Activated naive CD8-positive, alpha-beta T cell treated with anti-CD3 and anti-CD28 coated beads, Interleukin-2, amount 50 U/mL, for 24 hours (primary cell): Measurements from ENCODE around the gene EPB41L4A.
A peak's percentile ranks its signal among the peaks of the same experiment; 100 is the strongest.

Experiments used
- ATAC-seq: fragments of 150-1000 bp; cut with Tn5 transposase; one replicate; pipeline ENCODE4 v1.10.0; 2021
- DNase-seq: peaks from one replicate; pipeline ENCODE4 v3.0.0; 2021
- H3K27ac Mint-ChIP-seq: one replicate; pipeline ENCODE4 v1.8.0; 2021; ENCODE audit warnings: mild to moderate bottlenecking, mixed read lengths
- H3K27me3 Mint-ChIP-seq: one replicate; pipeline ENCODE4 v1.8.0; 2021; ENCODE audit warnings: mixed read lengths
- H3K36me3 Mint-ChIP-seq: one replicate; pipeline ENCODE4 v1.8.0; 2021; ENCODE audit warnings: low read depth, mixed read lengths
- H3K4me1 Mint-ChIP-seq: one replicate; pipeline ENCODE4 v1.8.0; 2021; ENCODE audit warnings: mixed read lengths
- H3K4me3 Mint-ChIP-seq: one replicate; pipeline ENCODE4 v1.8.0; 2021; ENCODE audit warnings: mild to moderate bottlenecking, moderate library complexity, mixed read lengths
- H3K9me3 Mint-ChIP-seq: one replicate; pipeline ENCODE4 v1.8.0; 2021; ENCODE audit warnings: mixed read lengths

Gene EPB41L4A

GRCh38 chr5:112355058-112355685 is 63.9 kb downstream of the EPB41L4A start:
- no peak overlapping the region for H3K4me3 Mint-ChIP-seq
- H3K9me3 Mint-ChIP-seq = no peaks in the 10 kb centered on the region

GRCh38 chr5:112353678-112354077 is 65.4 kb downstream of the EPB41L4A start:
- no peaks in the 10 kb centered on the region for H3K9me3 Mint-ChIP-seq
- no peaks in the 10 kb centered on the region for H3K36me3 Mint-ChIP-seq
- H3K27ac Mint-ChIP-seq = no peak overlapping the region
- H3K4me1 Mint-ChIP-seq = no peaks in the 10 kb centered on the region
- ATAC-seq = no peak
- no peak overlapping the region for H3K4me3 Mint-ChIP-seq
- H3K27me3 Mint-ChIP-seq = peaks cover 4% of the 10 kb centered on the region
- DNase-seq = no peak

More at GRCh38 chr5:112355058-112355685, 63.9 kb downstream of the EPB41L4A start:
- DNase-seq (no peak), ATAC-seq (no peak)
- H3K36me3 Mint-ChIP-seq = no peaks in the 10 kb centered on the region
- H3K27ac Mint-ChIP-seq = no peak overlapping the region
- peaks cover 4% of the 10 kb centered on the region for H3K27me3 Mint-ChIP-seq
- no peaks in the 10 kb centered on the region for H3K4me1 Mint-ChIP-seq

DNA sequence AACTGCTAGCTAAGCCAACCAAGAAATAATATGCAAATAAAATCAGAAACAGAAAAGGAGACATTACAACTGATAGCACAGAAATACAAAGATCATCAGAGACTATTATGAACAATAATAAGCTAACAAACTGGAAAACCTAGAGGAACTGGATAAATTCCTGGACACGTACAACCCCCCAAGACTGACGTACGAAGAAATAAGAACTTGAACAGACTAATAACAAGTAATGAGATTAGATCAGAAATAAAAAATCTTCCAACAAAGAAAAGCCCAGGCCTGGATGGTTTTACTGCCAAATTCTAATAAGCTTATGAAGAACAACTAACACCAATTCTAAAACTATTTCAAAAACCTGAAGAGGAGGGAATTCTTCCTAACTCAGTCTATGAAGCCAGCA is 67.9 kb downstream of the EPB41L4A start:
- peaks cover 4% of the 10 kb centered on the region for H3K27me3 Mint-ChIP-seq
- H3K27ac Mint-ChIP-seq = no peak overlapping the region
- no peak for ATAC-seq
- no peaks in the 10 kb centered on the region for H3K4me1 Mint-ChIP-seq
- H3K4me3 Mint-ChIP-seq = no peak overlapping the region
- no peak for DNase-seq
- no peaks in the 10 kb centered on the region for H3K9me3 Mint-ChIP-seq
- no peaks in the 10 kb centered on the region for H3K36me3 Mint-ChIP-seq

- no peaks in the 10 kb centered on the region for H3K36me3 Mint-ChIP-seq
Measured at GRCh38 chr5:112350626-112351025, 68.5 kb downstream of the EPB41L4A start.

GRCh38 chr5:112349371-112349770 is 69.7 kb downstream of the EPB41L4A start:
- no peak for DNase-seq
- no peaks in the 10 kb centered on the region for H3K9me3 Mint-ChIP-seq
- no peaks in the 10 kb centered on the region for H3K36me3 Mint-ChIP-seq
- ATAC-seq = no peak
- H3K27me3 Mint-ChIP-seq = peaks cover 2% of the 10 kb centered on the region
- H3K27ac Mint-ChIP-seq = no peak overlapping the region
- no peaks in the 10 kb centered on the region for H3K4me1 Mint-ChIP-seq
- H3K4me3 Mint-ChIP-seq = no peak overlapping the region

More at GRCh38 chr5:112350626-112351025, 68.5 kb downstream of the EPB41L4A start:
- Mint-ChIP-seq H3K27ac (no peak overlapping the region), H3K4me1 (no peaks in the 10 kb centered on the region), H3K4me3 (no peak overlapping the region), H3K9me3 (no peaks in the 10 kb centered on the region), H3K27me3 (peaks cover 4% of the 10 kb centered on the region)
- no peak for DNase-seq
- no peak for ATAC-seq

DNA sequence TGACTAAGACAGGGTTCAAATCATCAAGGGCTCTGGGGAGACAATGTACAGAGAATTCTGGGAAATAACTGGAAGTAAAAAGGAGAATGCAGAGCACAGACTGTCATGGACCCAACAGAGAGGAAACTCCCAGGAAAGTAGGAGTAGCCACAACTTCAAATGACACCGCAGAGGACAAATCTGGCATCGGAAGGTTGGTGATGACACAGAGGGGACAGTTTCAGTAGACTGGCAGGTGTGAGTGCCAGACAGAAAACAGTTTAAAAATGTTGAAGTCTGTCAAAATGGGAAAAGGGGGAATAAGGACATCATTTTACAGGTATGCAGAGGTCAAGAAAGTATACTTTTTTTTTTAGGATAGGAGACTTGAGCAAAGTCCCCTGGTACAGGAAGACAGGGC is 70.2 kb downstream of the EPB41L4A start:
- Mint-ChIP-seq H3K4me1 (no peaks in the 10 kb centered on the region), H3K4me3 (no peak overlapping the region), H3K27ac (no peak overlapping the region), H3K36me3 (no peaks in the 10 kb centered on the region), H3K9me3 (no peaks in the 10 kb centered on the region), H3K27me3 (peaks cover 2% of the 10 kb centered on the region)
- no peak for ATAC-seq
- no peak for DNase-seq

GRCh38 chr5:112348387-112348786 is 70.7 kb downstream of the EPB41L4A start:
- no peaks in the 10 kb centered on the region for H3K4me1 Mint-ChIP-seq
- no peak overlapping the region for H3K27ac Mint-ChIP-seq
- no peak overlapping the region for H3K4me3 Mint-ChIP-seq
- no peaks in the 10 kb centered on the region for H3K36me3 Mint-ChIP-seq
- no peak for DNase-seq
- peaks cover 2% of the 10 kb centered on the region for H3K27me3 Mint-ChIP-seq
- ATAC-seq = no peak
- H3K9me3 Mint-ChIP-seq = no peaks in the 10 kb centered on the region

GRCh38 chr5:112346411-112347044 is 72.5 kb downstream of the EPB41L4A start:
- H3K36me3 Mint-ChIP-seq = no peaks in the 10 kb centered on the region
- ATAC-seq = no peak
- H3K27ac Mint-ChIP-seq = no peak overlapping the region
- no peaks in the 10 kb centered on the region for H3K4me1 Mint-ChIP-seq
- no peak overlapping the region for H3K4me3 Mint-ChIP-seq
- H3K27me3 Mint-ChIP-seq = no peaks in the 10 kb centered on the region
- H3K9me3 Mint-ChIP-seq = no peaks in the 10 kb centered on the region
- DNase-seq = no peak

DNA sequence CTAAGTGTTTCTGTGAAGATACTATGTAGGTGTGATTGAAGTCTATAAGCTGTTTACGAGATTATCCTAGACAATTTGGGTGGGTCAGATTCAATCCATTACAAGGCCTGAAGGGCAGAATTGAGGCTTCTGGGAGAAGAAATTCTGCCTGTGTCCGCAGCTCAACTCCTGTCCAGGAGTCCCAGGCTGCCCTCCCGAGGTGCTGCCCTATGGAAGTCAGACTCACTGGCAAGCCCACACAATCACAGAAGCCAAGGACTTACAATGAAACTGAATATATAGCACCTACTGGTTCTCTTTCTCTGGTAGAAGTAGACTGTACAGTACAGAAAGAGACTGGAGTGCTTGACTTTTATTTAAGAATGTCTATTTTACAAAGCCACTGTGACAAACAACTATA is 74.5 kb downstream of the EPB41L4A start:
- Mint-ChIP-seq H3K9me3 (no peaks in the 10 kb centered on the region), H3K4me1 (no peaks in the 10 kb centered on the region), H3K27me3 (no peaks in the 10 kb centered on the region), H3K36me3 (no peaks in the 10 kb centered on the region), H3K27ac (no peak overlapping the region), H3K4me3 (no peak overlapping the region)
- DNase-seq (no peak), ATAC-seq (no peak)

DNA sequence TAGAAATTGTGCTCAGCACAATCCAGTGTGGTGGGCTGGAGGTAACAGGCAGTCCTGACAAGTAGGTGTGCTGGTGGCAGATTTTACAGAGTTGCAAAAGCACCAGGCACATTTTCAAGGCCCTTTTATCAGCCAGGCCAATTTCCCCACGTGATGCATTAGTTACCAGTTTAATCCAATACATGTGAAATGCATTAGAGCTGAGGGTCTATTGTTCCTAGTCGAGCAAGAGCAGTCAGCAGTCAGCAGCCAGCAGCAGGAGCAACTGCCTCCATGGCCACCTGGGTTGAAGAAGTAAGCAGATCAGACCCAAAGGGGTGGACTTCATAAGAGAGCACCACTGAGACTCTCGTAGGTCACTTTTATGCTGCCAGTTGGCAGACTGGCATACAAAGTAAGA is 76.7 kb downstream of the EPB41L4A start:
- H3K9me3 Mint-ChIP-seq = no peaks in the 10 kb centered on the region
- H3K4me1 Mint-ChIP-seq = no peaks in the 10 kb centered on the region
- DNase-seq = no peak
- no peak overlapping the region for H3K27ac Mint-ChIP-seq
- no peaks in the 10 kb centered on the region for H3K36me3 Mint-ChIP-seq
- ATAC-seq = no peak
- H3K4me3 Mint-ChIP-seq = no peak overlapping the region
- peaks cover 4% of the 10 kb centered on the region for H3K27me3 Mint-ChIP-seq

DNA sequence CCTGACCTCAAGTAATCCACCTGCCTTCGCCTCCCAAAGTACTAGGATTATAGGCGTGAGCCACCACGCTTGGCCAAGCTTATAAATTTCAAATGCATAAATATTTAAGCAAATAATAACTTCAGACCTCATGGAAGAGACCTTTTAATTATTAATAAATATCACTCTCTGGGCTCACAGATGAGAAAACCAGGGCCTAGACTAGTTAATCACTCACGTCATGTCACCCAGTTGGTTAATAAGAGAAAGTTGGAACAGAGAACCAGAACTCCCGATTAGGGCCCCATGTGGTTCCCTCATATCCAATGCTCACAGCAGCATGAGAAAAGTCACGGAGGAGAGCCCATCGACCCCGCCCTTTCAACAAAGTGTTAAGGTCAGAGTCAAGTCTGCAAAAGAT is 79.3 kb downstream of the EPB41L4A start:
- H3K27me3 Mint-ChIP-seq = peaks cover 4% of the 10 kb centered on the region
- no peaks in the 10 kb centered on the region for H3K36me3 Mint-ChIP-seq
- ATAC-seq (no peak), DNase-seq (no peak)
- H3K27ac Mint-ChIP-seq = no peak overlapping the region
- no peaks in the 10 kb centered on the region for H3K9me3 Mint-ChIP-seq
- H3K4me3 Mint-ChIP-seq = no peak overlapping the region
- no peaks in the 10 kb centered on the region for H3K4me1 Mint-ChIP-seq

GRCh38 chr5:112338681-112339337 is 80.3 kb downstream of the EPB41L4A start:
- DNase-seq (no peak), ATAC-seq (no peak)
- Mint-ChIP-seq H3K9me3 (no peaks in the 10 kb centered on the region), H3K27ac (no peak overlapping the region), H3K36me3 (no peaks in the 10 kb centered on the region), H3K27me3 (peaks cover 4% of the 10 kb centered on the region), H3K4me1 (no peaks in the 10 kb centered on the region), H3K4me3 (no peak overlapping the region)

GRCh38 chr5:112333331-112333781 is 85.7 kb downstream of the EPB41L4A start:
- DNase-seq = no peak
- Mint-ChIP-seq H3K4me1 (peaks cover 8% of the 10 kb centered on the region), H3K36me3 (no peaks in the 10 kb centered on the region), H3K27me3 (peaks cover 19% of the 10 kb centered on the region), H3K9me3 (no peaks in the 10 kb centered on the region), H3K27ac (no peak overlapping the region), H3K4me3 (no peak overlapping the region)
- no peak for ATAC-seq

GRCh38 chr5:112331892-112332291 is 87.2 kb downstream of the EPB41L4A start:
- Mint-ChIP-seq H3K4me1 (peaks cover 8% of the 10 kb centered on the region), H3K36me3 (no peaks in the 10 kb centered on the region), H3K4me3 (no peak overlapping the region), H3K9me3 (no peaks in the 10 kb centered on the region), H3K27ac (no peak overlapping the region), H3K27me3 (peaks cover 18% of the 10 kb centered on the region)
- DNase-seq = no peak
- ATAC-seq = no peak

DNA sequence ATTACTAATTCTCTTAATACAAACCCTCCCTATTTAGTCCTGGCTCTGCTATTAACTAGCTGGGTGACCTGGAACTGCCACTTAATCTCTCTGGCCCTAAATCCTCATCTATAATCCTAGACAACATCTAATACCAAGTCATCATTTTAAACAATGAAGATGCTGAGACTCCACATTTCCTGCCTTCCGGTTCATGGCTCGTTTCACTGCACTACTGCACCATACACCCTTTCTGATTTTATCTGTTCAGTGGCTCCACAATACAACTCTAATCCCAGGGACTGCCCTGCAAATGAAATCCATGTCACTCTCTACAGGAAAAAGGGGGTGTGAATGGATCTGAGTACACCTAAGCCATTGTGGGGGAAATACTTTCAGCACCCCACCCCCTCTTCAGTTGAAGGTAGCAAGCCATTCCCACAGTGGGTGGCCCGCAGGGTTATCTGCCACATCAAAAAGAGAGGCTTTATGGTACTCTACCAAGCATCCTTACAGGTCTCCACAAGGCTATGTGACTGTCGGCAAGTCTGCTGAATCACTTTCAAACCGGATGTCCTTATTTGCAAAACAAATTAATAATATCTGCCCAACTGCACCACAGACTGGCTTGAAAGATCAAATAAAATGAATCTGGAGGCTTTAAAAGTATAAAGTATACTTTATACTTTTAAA is 89.5 kb downstream of the EPB41L4A start:
- H3K27ac Mint-ChIP-seq = no peak overlapping the region
- H3K4me1 Mint-ChIP-seq = peaks cover 8% of the 10 kb centered on the region
- no peaks in the 10 kb centered on the region for H3K9me3 Mint-ChIP-seq
- ATAC-seq (peak; percentile 59), DNase-seq (no peak)
- H3K4me3 Mint-ChIP-seq = no peak overlapping the region
- H3K27me3 Mint-ChIP-seq = peaks cover 25% of the 10 kb centered on the region
- H3K36me3 Mint-ChIP-seq = no peaks in the 10 kb centered on the region
